DND-41 (cell line): ENCODE data around the gene UAP1L1.

ENCODE experiments used
- ATAC-seq: fragments of 200-7000 bp; cut with Tn5 transposase; 3 replicates; pipeline ENCODE4 v1.9.1; 2021; ENCODE audit warnings: low read depth; ENCODE audit not compliant: insufficient read depth
- DNase-seq: peaks from one replicate; pipeline ENCODE4 v3.0.0-alpha.2; 2020
- H2AFZ ChIP-seq: 2 replicates; pipeline ENCODE4 v1.6.0; 2012; ENCODE audit warnings: low read depth, low read length
- H3K27ac ChIP-seq: 2 replicates; pipeline ENCODE4 v1.5.1; 2012; ENCODE audit warnings: low read length, inconsistent platforms
- H3K27me3 ChIP-seq: fragments of 200-600 bp; sonication (generic); 2 replicates; pipeline ENCODE4 v1.6.0; 2012; ENCODE audit warnings: low read length, mild to moderate bottlenecking, inconsistent platforms; ENCODE audit not compliant: insufficient read depth, poor library complexity
- H3K36me3 ChIP-seq: 2 replicates; pipeline ENCODE4 v1.5.1; 2012; ENCODE audit warnings: low read length, inconsistent platforms; ENCODE audit not compliant: insufficient read depth
- H3K4me1 ChIP-seq: 2 replicates; pipeline ENCODE4 v1.5.1; 2012; ENCODE audit warnings: mild to moderate bottlenecking, low read length; ENCODE audit not compliant: insufficient read depth
- H3K4me2 ChIP-seq: 2 replicates; pipeline ENCODE4 v1.6.0; 2012; ENCODE audit warnings: mild to moderate bottlenecking, moderate library complexity, low read length, inconsistent platforms; ENCODE audit not compliant: insufficient read depth
- H3K4me3 ChIP-seq, 2 experiments: fragments of 200-600 bp in 1 of 2; shearing (Covaris generic) in 1 of 2; 2 replicates each; pipeline ENCODE4 v1.5.1; 2012 to 2016; ENCODE audit warnings: inconsistent platforms in 2 of 2, low read length in 2 of 2, mild to moderate bottlenecking in 2 of 2, low read depth in 1 of 2, moderate library complexity in 1 of 2
- H3K79me2 ChIP-seq: 2 replicates; pipeline ENCODE4 v1.6.0; 2012; ENCODE audit warnings: low read length, inconsistent platforms; ENCODE audit not compliant: insufficient read depth
- H3K9ac ChIP-seq: 2 replicates; pipeline ENCODE4 v1.6.0; 2012; ENCODE audit warnings: low read depth, mild to moderate bottlenecking, inconsistent platforms, low read length, moderate library complexity
- H3K9me3 ChIP-seq: 2 replicates; pipeline ENCODE4 v1.5.1; 2012; ENCODE audit warnings: low read length, moderate library complexity, mild to moderate bottlenecking, inconsistent platforms; ENCODE audit not compliant: insufficient read depth, severe bottlenecking
- H4K20me1 ChIP-seq: 2 replicates; pipeline ENCODE4 v1.6.0; 2012; ENCODE audit warnings: low read length; ENCODE audit not compliant: insufficient read depth
- EZH2 ChIP-seq: IDR thresholded peaks from 3 replicates; pipeline ENCODE4 v1.6.1; 2012; ENCODE audit warnings: borderline replicate concordance, low read depth, mild to moderate bottlenecking, moderate library complexity, low read length, inconsistent platforms; ENCODE audit not compliant: severe bottlenecking
- TF ChIP-seq, protein P1 (sequence below): IDR thresholded peaks from 2 replicates; pipeline ENCODE4 v1.5.1; 2012; ENCODE audit warnings: borderline replicate concordance, low read length, moderate library complexity, mild to moderate bottlenecking; ENCODE audit not compliant: poor library complexity, severe bottlenecking; ENCODE audit errors: extremely low read depth

The UAP1L1 gene

DNA sequence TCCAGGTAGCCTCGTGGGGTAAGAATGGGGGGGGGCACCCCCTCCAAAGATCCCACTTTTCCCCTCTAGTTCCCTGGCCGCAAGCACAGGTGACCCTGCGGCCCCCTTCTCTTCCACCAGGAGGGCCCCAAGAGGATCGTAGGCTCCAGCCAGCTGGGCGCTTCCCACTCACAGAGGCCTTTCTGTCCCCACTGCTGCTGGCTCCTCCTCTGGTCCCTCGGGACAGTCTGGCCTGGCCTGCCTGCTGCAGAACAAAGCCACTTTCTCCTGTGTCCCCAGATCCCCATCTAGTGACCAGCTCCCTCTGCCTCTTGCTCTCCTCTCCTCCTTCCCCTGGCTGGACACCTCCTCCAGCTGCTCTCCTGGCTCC lies 6.4 kb upstream of the UAP1L1 start:
- Histone ChIP-seq H3K27ac (peak overlapping the region; percentile 32), H3K79me2 (peaks cover 16% of the 10 kb centered on the region), H4K20me1 (peaks cover 29% of the 10 kb centered on the region), H3K4me1 (peaks cover 37% of the 10 kb centered on the region), H2AFZ (peak overlapping the region; percentile 62), H3K9me3 (no peaks in the 10 kb centered on the region), H3K4me3 (peak overlapping the region; percentile 9 to 76; a peak in 3 of 4 replicates), H3K36me3 (peaks cover 8% of the 10 kb centered on the region), H3K4me2 (peak overlapping the region; percentile 97), H3K9ac (peak overlapping the region; percentile 60), H3K27me3 (no peaks in the 10 kb centered on the region)
- ATAC-seq = no peak
- TF ChIP-seq EZH2 = no peak
- TF ChIP-seq, protein P1, sequence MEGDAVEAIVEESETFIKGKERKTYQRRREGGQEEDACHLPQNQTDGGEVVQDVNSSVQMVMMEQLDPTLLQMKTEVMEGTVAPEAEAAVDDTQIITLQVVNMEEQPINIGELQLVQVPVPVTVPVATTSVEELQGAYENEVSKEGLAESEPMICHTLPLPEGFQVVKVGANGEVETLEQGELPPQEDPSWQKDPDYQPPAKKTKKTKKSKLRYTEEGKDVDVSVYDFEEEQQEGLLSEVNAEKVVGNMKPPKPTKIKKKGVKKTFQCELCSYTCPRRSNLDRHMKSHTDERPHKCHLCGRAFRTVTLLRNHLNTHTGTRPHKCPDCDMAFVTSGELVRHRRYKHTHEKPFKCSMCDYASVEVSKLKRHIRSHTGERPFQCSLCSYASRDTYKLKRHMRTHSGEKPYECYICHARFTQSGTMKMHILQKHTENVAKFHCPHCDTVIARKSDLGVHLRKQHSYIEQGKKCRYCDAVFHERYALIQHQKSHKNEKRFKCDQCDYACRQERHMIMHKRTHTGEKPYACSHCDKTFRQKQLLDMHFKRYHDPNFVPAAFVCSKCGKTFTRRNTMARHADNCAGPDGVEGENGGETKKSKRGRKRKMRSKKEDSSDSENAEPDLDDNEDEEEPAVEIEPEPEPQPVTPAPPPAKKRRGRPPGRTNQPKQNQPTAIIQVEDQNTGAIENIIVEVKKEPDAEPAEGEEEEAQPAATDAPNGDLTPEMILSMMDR = no peak
- DNase-seq = no peak

GRCh38 chr9:137071282-137071681 lies 6.0 kb upstream of the UAP1L1 start:
- Histone ChIP-seq H3K4me1 (peaks cover 37% of the 10 kb centered on the region), H3K9ac (peak overlapping the region; percentile 60), H3K27ac (peak overlapping the region; percentile 32), H2AFZ (peak overlapping the region; percentile 62; the same call in 1 of the 2 replicates), H3K4me3 (peak overlapping the region; percentile 9 to 76; a peak in 3 of 4 replicates), H4K20me1 (peaks cover 26% of the 10 kb centered on the region), H3K4me2 (peak overlapping the region; percentile 97), H3K27me3 (no peaks in the 10 kb centered on the region), H3K79me2 (peaks cover 16% of the 10 kb centered on the region), H3K36me3 (peaks cover 4% of the 10 kb centered on the region; the same call in 1 of the 2 replicates), H3K9me3 (no peaks in the 10 kb centered on the region)
- ATAC-seq (no peak), DNase-seq (no peak)
- TF ChIP-seq, protein P1 = no peak
- TF ChIP-seq EZH2 = no peak

- Histone ChIP-seq H4K20me1 (peaks cover 8% of the 10 kb centered on the region), H3K27me3 (no peaks in the 10 kb centered on the region), H3K9me3 (no peaks in the 10 kb centered on the region), H2AFZ (no peak overlapping the region), H3K79me2 (peaks cover 11% of the 10 kb centered on the region), H3K9ac (no peak overlapping the region), H3K27ac (no peak overlapping the region), H3K4me2 (no peak overlapping the region), H3K4me3 (no peak overlapping the region), H3K4me1 (peaks cover 22% of the 10 kb centered on the region), H3K36me3 (no peaks in the 10 kb centered on the region)
- no peak for DNase-seq
- TF ChIP-seq, protein P1 = no peak
- no peak for TF ChIP-seq EZH2
- no peak for ATAC-seq
Observed at GRCh38 chr9:137073992-137074399, 3.3 kb upstream of the UAP1L1 start.
